COLO829 (cell line): ENCODE results near the gene KCTD10.
"Not testable (repeated sequence)": the region's sequence is repeated elsewhere in the genome, so short reads cannot be mapped to it uniquely, and the experiment has no call there.

Experiments
- DNase-seq: peaks from one replicate; pipeline ENCODE4 v3.0.0; 2012; ENCODE audit warnings: low spot score

Gene KCTD10

DNA sequence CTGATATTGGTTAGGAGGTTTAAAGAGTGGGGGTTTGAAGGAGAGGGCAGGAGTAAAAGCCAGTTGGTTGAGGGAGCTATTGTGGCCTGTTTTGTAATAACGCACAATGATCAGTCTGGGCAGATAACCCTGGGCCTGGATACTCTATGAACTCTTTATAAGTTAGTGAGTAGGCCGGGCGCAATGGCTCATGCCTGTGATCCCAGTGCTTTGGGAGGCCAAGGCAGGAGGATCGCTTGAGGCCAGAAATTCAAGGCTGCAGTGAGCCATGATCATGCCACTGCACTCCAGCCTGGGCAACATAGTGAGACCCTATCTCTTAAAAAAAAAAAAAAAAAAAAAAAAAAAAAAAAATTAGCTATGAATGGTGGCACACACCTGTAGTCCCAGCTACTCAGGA lies 71.0 kb downstream of the KCTD10 start:
- DNase-seq, result not testable (repeated sequence)

GRCh38 chr12:109404841-109405240 lies 72.3 kb downstream of the KCTD10 start:
- DNase-seq, result not testable (repeated sequence)
